ENCODE measurements around the gene TANC1.

GRCh38 chr2:158923180-158923594 lies 45.3 kb upstream of the TANC1 start:
- no peak for TF ChIP-seq RAD21 (IDR thresholded peaks at IDR 0.05; ENCODE audit: low read length)
- no peak for TF ChIP-seq CTCF (conservative IDR thresholded peaks at IDR 0.05; ENCODE audit: low read depth, low read length)
- no peak for TF ChIP-seq SMC3 (IDR thresholded peaks at IDR 0.05; ENCODE audit: low read depth, low read length)

Measured in IMR-90 (cell line).